ENCODE data around the gene PAMR1.

- TF ChIP-seq TAF1 (IDR thresholded peaks at IDR 0.05; ENCODE audit: borderline replicate concordance, insufficient read depth, low read length) = no peak
- TF ChIP-seq POLR2AphosphoS5 (IDR thresholded peaks at IDR 0.05; ENCODE audit: low read depth, low read length) = no peak
- no peak for TF ChIP-seq REST (IDR thresholded peaks at IDR 0.05; ENCODE audit: insufficient read depth in 1 of 2, low read depth in 2 of 2, low read length in 2 of 2)
- TF ChIP-seq SIN3A (IDR thresholded peaks at IDR 0.05; ENCODE audit: borderline replicate concordance, insufficient read depth, low read length) = no peak
- no peak for TF ChIP-seq FOXP2 (optimal IDR thresholded peaks at IDR 0.05; ENCODE audit: borderline replicate concordance, extremely low read depth, extremely low read length, insufficient read depth)
Observed at GRCh38 chr11:35432464-35432863, 93.0 kb downstream of the PAMR1 start.

Measured in PFSK-1 (cell line).